GM19467 (cell line): ENCODE data around the gene STAT3.
"Not testable (repeated sequence)": the region's sequence is repeated elsewhere in the genome, so short reads cannot be mapped to it uniquely, and the experiment has no call there.

Experiments
- ATAC-seq: cut with Tn5 transposase; IDR thresholded peaks from one replicate; pipeline ENCODE4 v1.9.1; 2021; ENCODE audit warnings: mild to moderate bottlenecking, moderate library complexity; ENCODE audit not compliant: unreplicated experiment

The STAT3 gene

GRCh38 chr17:42264366-42264765 is 123.9 kb downstream of the STAT3 start:
- ATAC-seq, result not testable (repeated sequence)
